Sigmoid colon (tissue), 3 donors: ENCODE measurements around the gene HNRNPL.

Experiments
- CTCF ChIP-seq, 4 experiments: fragments of 450-650 bp in 3 of 4; fragments of 200-600 bp in 1 of 4; IDR thresholded peaks; one replicate each; pipeline ENCODE4 v1.5.1; 2016 to 2019; ENCODE audit warnings: antibody characterized with exemption in 4 of 4, mild to moderate bottlenecking in 3 of 4, moderate library complexity in 2 of 4
- POLR2A ChIP-seq, 2 donors: fragments of 450-650 bp; IDR thresholded peaks; one replicate each; pipeline ENCODE4 v1.6.1; 2016; ENCODE audit warnings: antibody characterized with exemption in 2 of 2, mild to moderate bottlenecking in 2 of 2, moderate library complexity in 2 of 2

- TF ChIP-seq CTCF (IDR thresholded peaks at IDR 0.05) = no peak
- TF ChIP-seq POLR2A (IDR thresholded peaks at IDR 0.05) = no peak
Observed at GRCh38 chr19:38856813-38857212, 7.0 kb upstream of the HNRNPL start.
